HEK293 (cell line): ENCODE measurements around the gene TLE6.
A peak's percentile ranks its signal among the peaks of the same experiment; 100 is the strongest.

Experiments
- BCL11B ChIP-seq: fragments of 450-650 bp; formaldehyde crosslinking; IDR thresholded peaks from 2 replicates; pipeline ENCODE4 v1.5.1; 2016; ENCODE audit warnings: low read depth, missing biosample characterization, missing genetic modification characterization
- EGR2 ChIP-seq: fragments of 450-650 bp; formaldehyde crosslinking; IDR thresholded peaks from 2 replicates; pipeline ENCODE4 v1.5.1; 2016; ENCODE audit warnings: low read depth, missing biosample characterization, missing genetic modification characterization
- GFI1B ChIP-seq: fragments of 450-650 bp; formaldehyde crosslinking; IDR thresholded peaks from 2 replicates; pipeline ENCODE4 v1.5.1; 2016; ENCODE audit warnings: missing biosample characterization, missing genetic modification characterization
- GLIS1 ChIP-seq: fragments of 450-650 bp; formaldehyde crosslinking; IDR thresholded peaks from 2 replicates; pipeline ENCODE4 v1.5.1; 2016; ENCODE audit warnings: missing biosample characterization, missing genetic modification characterization
- MZF1 ChIP-seq: fragments of 450-650 bp; formaldehyde crosslinking; IDR thresholded peaks from 2 replicates; pipeline ENCODE4 v1.5.1; 2017; ENCODE audit warnings: missing biosample characterization, missing genetic modification characterization, borderline replicate concordance
- PATZ1 ChIP-seq: fragments of 450-650 bp; formaldehyde crosslinking; IDR thresholded peaks from 2 replicates; pipeline ENCODE4 v1.5.1; 2016; ENCODE audit warnings: missing biosample characterization, missing genetic modification characterization
- PRDM1 ChIP-seq: fragments of 450-650 bp; formaldehyde crosslinking; IDR thresholded peaks from 2 replicates; pipeline ENCODE4; 2016; ENCODE audit warnings: missing biosample characterization, missing genetic modification characterization
- PRDM10 ChIP-seq: fragments of 450-650 bp; formaldehyde crosslinking; IDR thresholded peaks from 2 replicates; pipeline ENCODE4 v1.5.1; 2016; ENCODE audit warnings: missing biosample characterization, missing genetic modification characterization
- PRDM4 ChIP-seq: fragments of 450-650 bp; formaldehyde crosslinking; IDR thresholded peaks from 2 replicates; pipeline ENCODE4 v1.5.1; 2017; ENCODE audit warnings: missing biosample characterization, missing genetic modification characterization
- TCF7L2 ChIP-seq: IDR thresholded peaks from 2 replicates; pipeline ENCODE4 v1.6.1; 2011; ENCODE audit warnings: low read depth, mild to moderate bottlenecking, inconsistent platforms, low read length, moderate library complexity, borderline replicate concordance
- YY2 ChIP-seq: fragments of 450-650 bp; formaldehyde crosslinking; IDR thresholded peaks from 2 replicates; pipeline ENCODE4 v1.5.1; 2016; ENCODE audit warnings: missing biosample characterization, missing genetic modification characterization
- ZFP69B ChIP-seq: fragments of 450-650 bp; formaldehyde crosslinking; IDR thresholded peaks from 2 replicates; pipeline ENCODE4 v1.5.1; 2016; ENCODE audit warnings: missing biosample characterization, missing genetic modification characterization
- ZNF121 ChIP-seq: fragments of 450-650 bp; formaldehyde crosslinking; IDR thresholded peaks from 2 replicates; pipeline ENCODE4 v1.5.1; 2016; ENCODE audit warnings: missing biosample characterization, missing genetic modification characterization
- ZNF140 ChIP-seq: fragments of 450-650 bp; formaldehyde crosslinking; IDR thresholded peaks from 2 replicates; pipeline ENCODE4 v1.5.1; 2016; ENCODE audit warnings: missing biosample characterization, missing genetic modification characterization
- ZNF2 ChIP-seq: fragments of 450-650 bp; formaldehyde crosslinking; IDR thresholded peaks from 2 replicates; pipeline ENCODE4 v1.5.1; 2016; ENCODE audit warnings: missing biosample characterization, missing genetic modification characterization
- ZNF239 ChIP-seq: fragments of 450-650 bp; formaldehyde crosslinking; IDR thresholded peaks from 2 replicates; pipeline ENCODE4 v1.5.1; 2016; ENCODE audit warnings: missing biosample characterization, missing genetic modification characterization
- ZNF248 ChIP-seq: fragments of 450-650 bp; formaldehyde crosslinking; IDR thresholded peaks from 2 replicates; pipeline ENCODE4 v1.5.1; 2017; ENCODE audit warnings: missing biosample characterization, missing genetic modification characterization
- ZNF26 ChIP-seq: fragments of 450-650 bp; formaldehyde crosslinking; IDR thresholded peaks from 2 replicates; pipeline ENCODE4 v1.5.1; 2016; ENCODE audit warnings: missing biosample characterization, missing genetic modification characterization
- ZNF274 ChIP-seq, 2 experiments: fragments of 200-500 bp in 1 of 2; fragments of 450-650 bp in 1 of 2; sonication (Bioruptor generic) in 1 of 2; formaldehyde crosslinking in 1 of 2; IDR thresholded peaks; 2 replicates each; pipeline versions ENCODE4 v1.5.1 to v1.6.1; 2014 to 2016; ENCODE audit warnings: borderline replicate concordance in 1 of 2, inconsistent platforms in 1 of 2, low read length in 1 of 2, missing biosample characterization in 1 of 2, missing genetic modification characterization in 1 of 2
- ZNF341 ChIP-seq: fragments of 450-650 bp; formaldehyde crosslinking; IDR thresholded peaks from 2 replicates; pipeline ENCODE4; 2016; ENCODE audit warnings: low read depth, missing biosample characterization, missing genetic modification characterization
- ZNF48 ChIP-seq: fragments of 450-650 bp; formaldehyde crosslinking; IDR thresholded peaks from 2 replicates; pipeline ENCODE4 v1.5.1; 2016; ENCODE audit warnings: missing biosample characterization, missing genetic modification characterization
- ZNF561 ChIP-seq: fragments of 450-650 bp; IDR thresholded peaks from 2 replicates; pipeline ENCODE4 v1.5.1; 2018; ENCODE audit warnings: missing biosample characterization, missing genetic modification characterization, borderline replicate concordance
- ZNF629 ChIP-seq: fragments of 450-650 bp; formaldehyde crosslinking; IDR thresholded peaks from 2 replicates; pipeline ENCODE4 v1.5.1; 2017; ENCODE audit warnings: missing biosample characterization, missing genetic modification characterization
- ZNF639 ChIP-seq: fragments of 450-650 bp; formaldehyde crosslinking; IDR thresholded peaks from 2 replicates; pipeline ENCODE4 v1.5.1; 2016; ENCODE audit warnings: missing biosample characterization, missing genetic modification characterization
- ZNF677 ChIP-seq: fragments of 450-650 bp; IDR thresholded peaks from 2 replicates; pipeline ENCODE4 v1.5.0; 2018; ENCODE audit warnings: missing biosample characterization, mild to moderate bottlenecking, missing genetic modification characterization, moderate library complexity
- ZNF776 ChIP-seq: fragments of 450-650 bp; formaldehyde crosslinking; IDR thresholded peaks from 2 replicates; pipeline ENCODE4 v1.5.0; 2017; ENCODE audit warnings: missing biosample characterization, missing genetic modification characterization, borderline replicate concordance
- ZNF777 ChIP-seq: fragments of 450-650 bp; formaldehyde crosslinking; IDR thresholded peaks from 2 replicates; pipeline ENCODE4 v1.5.1; 2017; ENCODE audit warnings: missing biosample characterization, missing genetic modification characterization, borderline replicate concordance

The TLE6 gene

GRCh38 chr19:3036119-3036976 is 59.0 kb downstream of the TLE6 start (continued):
- TF ChIP-seq PRDM10 (peak; percentile 69), ZNF561 (tag by site-specific recombination) (0 out of 2 replicates have a peak, but pooled peaks have one; percentile 39), ZNF629 (0 out of 2 replicates have a peak, but pooled peaks have one; percentile 26), ZNF48 (tag by site-specific recombination) (no peak), EGR2 (tag by site-specific recombination) (peak; percentile 66), PATZ1 (peak; percentile 74), PRDM4 (tag by site-specific recombination) (peak; percentile 30; the same call in 1 of the 2 replicates), GFI1B (tag by site-specific recombination) (no peak), ZNF26 (tag by site-specific recombination) (no peak), ZNF239 (no peak), ZNF639 (tag by site-specific recombination) (no peak), GLIS1 (tag by site-specific recombination) (peak; percentile 95), TCF7L2 (peak; percentile 63; the same call in 1 of the 2 replicates), ZNF248 (tag by site-specific recombination) (no peak), ZNF121 (tag by site-specific recombination) (no peak), ZFP69B (tag by site-specific recombination) (0 out of 2 replicates have a peak, but pooled peaks have one; percentile 21), BCL11B (tag by site-specific recombination) (peak; percentile 95), PRDM1 (tag by site-specific recombination) (no peak), ZNF776 (tag by site-specific recombination) (no peak), YY2 (0 out of 2 replicates have a peak, but pooled peaks have one; percentile 35), ZNF2 (tag by site-specific recombination) (peak; percentile 23), MZF1 (tag by site-specific recombination) (peak; percentile 55; the same call in 1 of the 2 replicates), ZNF140 (tag by site-specific recombination) (no peak), ZNF777 (tag by site-specific recombination) (peak; percentile 89; the same call in 1 of the 2 replicates), ZNF274 (IDR thresholded peaks at IDR 0.05; ENCODE audit: low read length) (no peak), ZNF274 (tag by site-specific recombination; IDR thresholded peaks at IDR 0.05; ENCODE audit: borderline replicate concordance) (no peak), ZNF677 (tag by site-specific recombination) (no peak), ZNF341 (tag by site-specific recombination) (peak; percentile 80)
